HepG2 (cell line): ENCODE results near the gene CA10. TPM values are rescaled to one million over a fixed set of nuclear protein-coding genes. Genes with fewer than 3 reads are reported as not detected.

Source experiments
- ARID2 ChIP-seq: sonication (generic); formaldehyde crosslinking; IDR thresholded peaks from 2 replicates; pipeline ENCODE4 v1.8.1; 2022; ENCODE audit warnings: mild to moderate bottlenecking, missing genetic modification reagents, borderline replicate concordance
- ATF2 ChIP-seq: sonication (generic); formaldehyde crosslinking; IDR thresholded peaks from 2 replicates; pipeline ENCODE4 v1.4.0; 2020; ENCODE audit warnings: missing genetic modification reagents
- FOXK1 ChIP-seq: sonication (generic); formaldehyde crosslinking; IDR thresholded peaks from 2 replicates; pipeline ENCODE4 v1.4.0; 2020; ENCODE audit warnings: low read depth, missing genetic modification reagents, borderline replicate concordance
- FOXK2 ChIP-seq: fragments of 450-650 bp; IDR thresholded peaks from 2 replicates; pipeline ENCODE4 v1.6.1; 2016
- FOXO1 ChIP-seq: sonication (generic); formaldehyde crosslinking; IDR thresholded peaks from 2 replicates; pipeline ENCODE4 v1.4.0; 2020; ENCODE audit warnings: missing genetic modification reagents
- HDAC1 ChIP-seq: sonication (generic); formaldehyde crosslinking; IDR thresholded peaks from 2 replicates; pipeline ENCODE4 v1.5.1; 2020; ENCODE audit warnings: mild to moderate bottlenecking, missing genetic modification reagents
- KAT8 ChIP-seq: IDR thresholded peaks from 2 replicates; pipeline ENCODE4 v1.6.1; 2016; ENCODE audit warnings: missing genetic modification reagents, missing compliant biosample characterization
- PRDM4 ChIP-seq: sonication (generic); formaldehyde crosslinking; IDR thresholded peaks from 2 replicates; pipeline ENCODE4 v1.9.0; 2021; ENCODE audit warnings: missing genetic modification reagents, borderline replicate concordance
- SP4 ChIP-seq: sonication (generic); formaldehyde crosslinking; IDR thresholded peaks from 2 replicates; pipeline ENCODE4 v1.8.1; 2023; ENCODE audit warnings: mild to moderate bottlenecking, missing genetic modification reagents
- SRSF9 ChIP-seq: fragments of 200-400 bp; formaldehyde crosslinking; IDR thresholded peaks from 2 replicates; pipeline ENCODE4 v1.6.1; 2018; ENCODE audit warnings: borderline replicate concordance, mild to moderate bottlenecking, low read depth, low read length; ENCODE audit not compliant: insufficient read depth, poor library complexity, severe bottlenecking
- STAT5B ChIP-seq: sonication (generic); formaldehyde crosslinking; IDR thresholded peaks from 2 replicates; pipeline ENCODE4 v1.4.0; 2020; ENCODE audit warnings: missing genetic modification reagents
- XBP1 ChIP-seq: sonication (generic); formaldehyde crosslinking; IDR thresholded peaks from 2 replicates; pipeline ENCODE4 v1.5.0; 2020; ENCODE audit warnings: missing genetic modification reagents
- ZNF276 ChIP-seq: sonication (generic); formaldehyde crosslinking; IDR thresholded peaks from 2 replicates; pipeline ENCODE4 v1.4.0; 2020; ENCODE audit warnings: mild to moderate bottlenecking, low read depth, missing genetic modification reagents
- ZNF431 ChIP-seq: sonication (generic); formaldehyde crosslinking; IDR thresholded peaks from 2 replicates; pipeline ENCODE4 v1.9.0; 2022; ENCODE audit warnings: missing genetic modification reagents, low read depth, mild to moderate bottlenecking, borderline replicate concordance
- ZNF451 ChIP-seq: sonication (generic); formaldehyde crosslinking; IDR thresholded peaks from 2 replicates; pipeline ENCODE4 v1.5.0; 2020; ENCODE audit warnings: mild to moderate bottlenecking, missing genetic modification reagents
- ZNF660 ChIP-seq: sonication (generic); formaldehyde crosslinking; IDR thresholded peaks from 2 replicates; pipeline ENCODE4 v1.5.1; 2020; ENCODE audit warnings: mild to moderate bottlenecking, low read depth, missing genetic modification reagents, borderline replicate concordance
- polyA plus RNA-seq, 8 experiments: library from polyadenylated mRNA; depleted of rRNA in 3 of 8; stranded (reverse) in 7 of 8; unstranded in 1 of 8; fragments of >200 nt; fragmentation: Illumina TruSeq in 4 of 8; extraction: Trizol in 4 of 8; gene quantifications; 2 replicates each; pipeline versions ENCODE4 v1.2.1 to v1.2.3, GENCODE V29; 2011 to 2016; ENCODE audit warnings: low read depth in 4 of 8, missing spikeins in 1 of 8, mixed read lengths in 1 of 8; ENCODE audit not compliant: insufficient read depth in 1 of 8
- total RNA-seq, 5 experiments: library from RNA; depleted of rRNA; stranded (reverse); fragments of >200 nt; fragmentation: Illumina TruSeq; extraction: Trizol; gene quantifications; 2 replicates each; pipeline ENCODE4 v1.2.3, GENCODE V29; 2016; ENCODE audit warnings: low read depth in 1 of 5
- TF ChIP-seq, protein P1 (sequence below): sonication (generic); formaldehyde crosslinking; IDR thresholded peaks from 2 replicates; pipeline ENCODE4 v1.4.0; 2020; ENCODE audit warnings: missing genetic modification reagents
- TF ChIP-seq, protein P2 (sequence below): sonication (generic); formaldehyde crosslinking; IDR thresholded peaks from 2 replicates; pipeline ENCODE4 v1.4.0; 2020; ENCODE audit warnings: missing genetic modification reagents

CA10 gene
- total and polyA plus RNA-seq, 2 of the 13 experiments (the other 11 are each of a cell fraction or from before 2014, with no cell fraction given), result not detected

GRCh38 chr17:51608251-51608933 lies 550.1 kb downstream of the CA10 start (continued):
- TF ChIP-seq ARID2 (CRISPR knock-in tag) (no peak), ZNF451 (CRISPR knock-in tag) (no peak), KAT8 (CRISPR knock-in tag) (0 out of 2 replicates have a peak, but pooled peaks have one; percentile 22), FOXO1 (0 out of 2 replicates have a peak, but pooled peaks have one; percentile 17), ATF2 (CRISPR knock-in tag) (no peak), PRDM4 (no peak), HDAC1 (CRISPR knock-in tag) (no peak), FOXK2 (no peak), ZNF276 (CRISPR knock-in tag) (no peak), ZNF660 (CRISPR knock-in tag) (no peak), STAT5B (CRISPR knock-in tag) (no peak), FOXK1 (CRISPR knock-in tag) (peak; percentile 19; the same call in 1 of the 2 replicates), SRSF9 (no peak), ZNF431 (CRISPR knock-in tag) (no peak), SP4 (CRISPR knock-in tag) (no peak), XBP1 (no peak)
- TF ChIP-seq, protein P1, sequence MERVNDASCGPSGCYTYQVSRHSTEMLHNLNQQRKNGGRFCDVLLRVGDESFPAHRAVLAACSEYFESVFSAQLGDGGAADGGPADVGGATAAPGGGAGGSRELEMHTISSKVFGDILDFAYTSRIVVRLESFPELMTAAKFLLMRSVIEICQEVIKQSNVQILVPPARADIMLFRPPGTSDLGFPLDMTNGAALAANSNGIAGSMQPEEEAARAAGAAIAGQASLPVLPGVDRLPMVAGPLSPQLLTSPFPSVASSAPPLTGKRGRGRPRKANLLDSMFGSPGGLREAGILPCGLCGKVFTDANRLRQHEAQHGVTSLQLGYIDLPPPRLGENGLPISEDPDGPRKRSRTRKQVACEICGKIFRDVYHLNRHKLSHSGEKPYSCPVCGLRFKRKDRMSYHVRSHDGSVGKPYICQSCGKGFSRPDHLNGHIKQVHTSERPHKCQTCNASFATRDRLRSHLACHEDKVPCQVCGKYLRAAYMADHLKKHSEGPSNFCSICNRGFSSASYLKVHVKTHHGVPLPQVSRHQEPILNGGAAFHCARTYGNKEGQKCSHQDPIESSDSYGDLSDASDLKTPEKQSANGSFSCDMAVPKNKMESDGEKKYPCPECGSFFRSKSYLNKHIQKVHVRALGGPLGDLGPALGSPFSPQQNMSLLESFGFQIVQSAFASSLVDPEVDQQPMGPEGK (CRISPR knock-in tag), result no peak
- TF ChIP-seq, protein P2, sequence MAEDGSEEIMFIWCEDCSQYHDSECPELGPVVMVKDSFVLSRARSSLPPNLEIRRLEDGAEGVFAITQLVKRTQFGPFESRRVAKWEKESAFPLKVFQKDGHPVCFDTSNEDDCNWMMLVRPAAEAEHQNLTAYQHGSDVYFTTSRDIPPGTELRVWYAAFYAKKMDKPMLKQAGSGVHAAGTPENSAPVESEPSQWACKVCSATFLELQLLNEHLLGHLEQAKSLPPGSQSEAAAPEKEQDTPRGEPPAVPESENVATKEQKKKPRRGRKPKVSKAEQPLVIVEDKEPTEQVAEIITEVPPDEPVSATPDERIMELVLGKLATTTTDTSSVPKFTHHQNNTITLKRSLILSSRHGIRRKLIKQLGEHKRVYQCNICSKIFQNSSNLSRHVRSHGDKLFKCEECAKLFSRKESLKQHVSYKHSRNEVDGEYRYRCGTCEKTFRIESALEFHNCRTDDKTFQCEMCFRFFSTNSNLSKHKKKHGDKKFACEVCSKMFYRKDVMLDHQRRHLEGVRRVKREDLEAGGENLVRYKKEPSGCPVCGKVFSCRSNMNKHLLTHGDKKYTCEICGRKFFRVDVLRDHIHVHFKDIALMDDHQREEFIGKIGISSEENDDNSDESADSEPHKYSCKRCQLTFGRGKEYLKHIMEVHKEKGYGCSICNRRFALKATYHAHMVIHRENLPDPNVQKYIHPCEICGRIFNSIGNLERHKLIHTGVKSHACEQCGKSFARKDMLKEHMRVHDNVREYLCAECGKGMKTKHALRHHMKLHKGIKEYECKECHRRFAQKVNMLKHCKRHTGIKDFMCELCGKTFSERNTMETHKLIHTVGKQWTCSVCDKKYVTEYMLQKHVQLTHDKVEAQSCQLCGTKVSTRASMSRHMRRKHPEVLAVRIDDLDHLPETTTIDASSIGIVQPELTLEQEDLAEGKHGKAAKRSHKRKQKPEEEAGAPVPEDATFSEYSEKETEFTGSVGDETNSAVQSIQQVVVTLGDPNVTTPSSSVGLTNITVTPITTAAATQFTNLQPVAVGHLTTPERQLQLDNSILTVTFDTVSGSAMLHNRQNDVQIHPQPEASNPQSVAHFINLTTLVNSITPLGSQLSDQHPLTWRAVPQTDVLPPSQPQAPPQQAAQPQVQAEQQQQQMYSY, result no peak
